Bronchial smooth muscle cell (primary cell): ENCODE results near the gene SLC8A2. TPM values are rescaled to one million over a fixed set of nuclear protein-coding genes. Genes with fewer than 3 reads are reported as not detected.

Source experiments
- total RNA-seq: library from RNA; depleted of rRNA; stranded (reverse); fragments of >200 nt; gene quantifications from 2 replicates; pipeline ENCODE4 v1.2.1, GENCODE V29; 2014

SLC8A2 gene
- total RNA-seq: not detected in 2 replicates

GRCh38 chr19:47471733-47472457 lies at the start of gene SLC8A2:
TSS of gene SLC8A2 (minus strand) at chr19:47471893. CDS start at chr19:47466403, 5,490 bp downstream.

DNA sequence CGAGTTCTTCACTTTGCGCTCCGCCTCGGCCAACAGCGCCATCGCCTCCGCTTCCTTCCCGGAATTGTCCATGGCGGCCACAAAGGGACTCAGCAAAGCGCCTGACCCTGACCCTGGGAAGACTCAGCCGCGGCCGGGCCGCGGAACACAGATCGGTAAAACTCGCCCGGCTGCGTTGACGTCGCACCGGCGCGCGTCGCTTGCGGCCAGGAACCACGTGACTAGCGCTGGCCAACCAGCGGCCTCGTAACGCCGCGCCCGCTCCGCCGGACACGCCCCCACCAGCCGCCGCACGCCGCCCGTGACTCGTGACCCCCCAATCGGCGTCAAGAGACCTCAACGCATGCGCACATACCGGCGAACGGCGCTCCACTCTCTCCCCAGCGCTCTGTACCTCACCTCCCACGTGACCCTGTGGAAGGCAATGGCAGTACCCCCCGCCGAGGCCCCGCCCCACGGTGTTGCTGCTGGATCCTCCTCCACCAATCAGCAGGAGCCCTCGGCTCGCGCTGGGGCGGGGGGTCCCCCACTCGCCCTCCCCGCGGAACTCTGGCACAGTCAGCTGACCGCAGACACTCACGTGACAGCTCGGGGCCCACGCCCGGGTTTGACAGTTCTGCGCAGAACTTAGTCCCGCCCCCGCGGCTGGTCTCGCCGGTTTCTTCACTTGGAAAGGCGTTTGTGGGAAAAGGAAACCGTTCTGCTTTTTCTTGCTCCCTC lies 43.3 kb upstream of the SLC8A2 start, which contains the start of gene NAPA:
TSS of gene NAPA (minus strand) at position 195 of the 720 bp plus-strand sequence. CDS start at position 72, 123 bp downstream.

DNA sequence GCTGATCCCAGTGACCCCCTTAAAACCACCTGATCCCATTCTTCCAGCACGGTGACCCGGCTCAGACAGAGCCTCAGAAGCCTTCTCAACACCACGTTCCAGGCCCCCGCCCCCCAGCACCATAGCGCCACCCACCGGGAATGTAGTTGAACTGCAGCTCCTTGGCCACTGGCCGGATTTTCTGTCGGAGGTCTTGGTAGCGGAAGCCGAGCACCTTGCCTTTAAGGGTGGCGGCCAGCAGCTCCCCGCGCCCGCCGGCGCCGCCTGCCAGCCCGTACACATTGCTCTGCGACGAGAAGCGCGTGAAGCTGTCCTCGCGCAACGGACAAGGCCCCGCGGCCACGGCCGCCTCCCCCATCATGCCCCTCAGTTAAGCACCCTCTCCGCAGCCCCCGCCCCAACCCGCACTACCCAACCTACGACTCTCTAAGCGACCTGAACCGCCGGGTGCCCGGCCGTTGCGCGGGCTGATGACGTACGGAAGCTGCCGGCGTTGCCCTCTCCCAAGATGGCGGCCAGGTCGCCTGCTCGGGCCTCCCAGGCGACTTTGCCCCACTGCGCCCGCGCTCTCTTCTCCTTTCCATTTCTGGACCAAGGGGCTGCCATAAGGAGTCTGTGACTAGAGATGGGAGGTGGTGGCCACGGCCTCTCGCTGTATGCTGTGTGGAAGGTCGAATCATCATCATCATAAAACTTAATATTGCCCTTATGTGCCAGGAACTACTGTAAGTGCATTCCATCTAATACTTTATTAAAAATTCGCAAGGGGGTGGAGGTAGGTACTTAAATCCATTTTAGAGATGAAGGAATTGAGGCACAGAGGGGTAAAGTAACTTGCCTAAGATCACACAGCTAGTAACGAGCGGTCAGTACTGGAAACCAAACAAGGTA lies 12.4 kb upstream of the SLC8A2 start, which contains the start of gene KPTN:
TSS of gene KPTN (minus strand) at position 420 of the 891 bp plus-strand sequence. CDS start at position 361, 59 bp downstream.

GRCh38 chr19:47419030-47419783 lies 52.5 kb downstream of the SLC8A2 start, which contains the start of gene MEIS3:
TSS of gene MEIS3 (minus strand) at chr19:47419527. CDS start at chr19:47419081, 446 bp downstream.

Other genes with a start within 250 kb of the SLC8A2 start
- gene BBC3, start 240.7 kb downstream of the SLC8A2 start, total RNA-seq: 17.5 and 18.4 TPM in 2 replicates
- 6.0 and 6.4 TPM in 2 replicates for gene CCDC9, start 215.4 kb downstream of the SLC8A2 start, total RNA-seq
- 1.8 and 1.9 TPM in 2 replicates for gene INAFM1, start 197.0 kb downstream of the SLC8A2 start, total RNA-seq
- 0.16 and 0.17 TPM in 2 replicates for gene C5AR1, start 162.0 kb downstream of the SLC8A2 start, total RNA-seq
- gene C5AR2, start 139.7 kb downstream of the SLC8A2 start, total RNA-seq: 0.16 TPM in 1 of 2 replicates, not detected in the other
- 6.6 and 6.8 TPM in 2 replicates for gene DHX34, start 122.6 kb downstream of the SLC8A2 start, total RNA-seq
- 21.4 and 47.4 TPM in 2 replicates for gene MEIS3, start 52.4 kb downstream of the SLC8A2 start, total RNA-seq
- gene KPTN, start 12.3 kb upstream of the SLC8A2 start, total RNA-seq: 4.7 and 5.4 TPM in 2 replicates
- gene NAPA, start 43.2 kb upstream of the SLC8A2 start, total RNA-seq: 35.4 and 58.6 TPM in 2 replicates
- gene ZNF541, start 101.3 kb upstream of the SLC8A2 start, total RNA-seq: 0.26 TPM in 1 of 2 replicates, not detected in the other
- 2.0 and 2.4 TPM in 2 replicates for gene BICRA, start 137.2 kb upstream of the SLC8A2 start, total RNA-seq
- gene EHD2, start 241.5 kb upstream of the SLC8A2 start, total RNA-seq: 141 and 160 TPM in 2 replicates